Measurements from ENCODE around the gene CNTNAP2. TPM values are rescaled to one million over a fixed set of nuclear protein-coding genes. Genes with fewer than 3 reads are reported as not detected.

CNTNAP2 gene
- total RNA-seq, 4 donors from 2014 or later, result 0.29 to 0.88 (median 0.33) TPM; not detected in 1

GRCh38 chr7:146635205-146636032 is 518.8 kb downstream of the CNTNAP2 start:
- WGBS, 2 donors, result 20 to 33% methylated on average over 7 of the region's 7 CpGs
- peaks cover 5 to 16% of the 10 kb centered on the region in 2 donors for H3K4me1 ChIP-seq
- H3K9me3 ChIP-seq, result no peaks in the 10 kb centered on the region
- H3K36me3 ChIP-seq, result no peaks in the 10 kb centered on the region
- H3K27me3 ChIP-seq, result no peaks in the 10 kb centered on the region
- DNase-seq, result peak; percentile 15 to 35
- TF ChIP-seq CTCF (IDR thresholded peaks at IDR 0.05) (no peak), POLR2A (IDR thresholded peaks at IDR 0.05) (no peak)
- H3K27ac ChIP-seq, result peak overlapping the region in 1 of 3 donors; percentile 17
- H3K4me3 ChIP-seq (replicated peaks in 1 of 3), result no peak overlapping the region
- intact Hi-C loops (cut with DNase I), result no loop called here

- peaks cover 5 to 16% of the 10 kb centered on the region in 2 donors for H3K4me1 ChIP-seq
- no peaks in the 10 kb centered on the region for H3K9me3 ChIP-seq
- no peak overlapping the region for H3K4me3 ChIP-seq (replicated peaks in 1 of 3)
- H3K27me3 ChIP-seq, result no peaks in the 10 kb centered on the region
- no peak overlapping the region for H3K27ac ChIP-seq
- 22 to 43% methylated on average over 4 of the region's 4 CpGs for WGBS, 2 donors
- intact Hi-C loops (cut with DNase I), result no loop called here
- TF ChIP-seq POLR2A (IDR thresholded peaks at IDR 0.05) (no peak), CTCF (IDR thresholded peaks at IDR 0.05) (no peak)
- no peak for DNase-seq
- H3K36me3 ChIP-seq, result no peaks in the 10 kb centered on the region
Measured at GRCh38 chr7:146636033-146636356, 519.4 kb downstream of the CNTNAP2 start.

- WGBS, 2 donors, result 13 to 37% methylated on average over 4 of the region's 4 CpGs
- H3K36me3 ChIP-seq, result no peaks in the 10 kb centered on the region
- TF ChIP-seq POLR2A (IDR thresholded peaks at IDR 0.05), result no peak
- TF ChIP-seq CTCF (IDR thresholded peaks at IDR 0.05), result no peak
- H3K27me3 ChIP-seq, result no peaks in the 10 kb centered on the region
- no peak overlapping the region for H3K27ac ChIP-seq
- intact Hi-C loops (cut with DNase I), result no loop called here
- no peak for DNase-seq
- H3K4me1 ChIP-seq, result peaks cover 5 to 16% of the 10 kb centered on the region in 2 donors
- H3K4me3 ChIP-seq (replicated peaks in 1 of 3), result no peak overlapping the region
- no peaks in the 10 kb centered on the region for H3K9me3 ChIP-seq
Measured at GRCh38 chr7:146636581-146636980, 520.0 kb downstream of the CNTNAP2 start.

- H3K4me1 ChIP-seq, result peaks cover 5 to 16% of the 10 kb centered on the region in 2 donors
- no peaks in the 10 kb centered on the region for H3K36me3 ChIP-seq
- 97 to 98% methylated on average over 3 of the region's 3 CpGs for WGBS, 2 donors
- intact Hi-C loops (cut with DNase I), result no loop called here
- H3K9me3 ChIP-seq, result no peaks in the 10 kb centered on the region
- no peak overlapping the region for H3K4me3 ChIP-seq (replicated peaks in 1 of 3)
- TF ChIP-seq POLR2A (IDR thresholded peaks at IDR 0.05) (no peak), CTCF (IDR thresholded peaks at IDR 0.05) (no peak)
- H3K27ac ChIP-seq, result no peak overlapping the region
- H3K27me3 ChIP-seq, result no peaks in the 10 kb centered on the region
- no peak for DNase-seq
Measured at GRCh38 chr7:146639291-146639690, 522.7 kb downstream of the CNTNAP2 start.

- DNase-seq, result no peak
- intact Hi-C loops (cut with DNase I), result no loop called here
- H3K27ac ChIP-seq, result no peak overlapping the region
- no peaks in the 10 kb centered on the region for H3K27me3 ChIP-seq
- TF ChIP-seq POLR2A (IDR thresholded peaks at IDR 0.05) (no peak), CTCF (IDR thresholded peaks at IDR 0.05) (no peak)
- no peaks in the 10 kb centered on the region for H3K36me3 ChIP-seq
- H3K4me1 ChIP-seq, result peaks cover 0 to 4% of the 10 kb centered on the region in 2 donors
- 76 to 93% methylated on average over 1 of the region's 1 CpG for WGBS, 2 donors
- no peaks in the 10 kb centered on the region for H3K9me3 ChIP-seq
- no peak overlapping the region for H3K4me3 ChIP-seq (replicated peaks in 1 of 3)
Measured at GRCh38 chr7:146641491-146641890, 524.9 kb downstream of the CNTNAP2 start.
